Osteoblast (primary cell): ENCODE data around the gene RIMKLB. TPM values are rescaled to one million over a fixed set of nuclear protein-coding genes. Genes with fewer than 3 reads are reported as not detected.

Experiments used
- DNase-seq: peaks from one replicate; pipeline ENCODE4 v3.0.0; 2011; ENCODE audit warnings: low spot score, mixed read lengths; ENCODE audit not compliant: insufficient read length; ENCODE audit errors: missing footprints
- H2AFZ ChIP-seq: 2 replicates; pipeline ENCODE4 v1.6.0; 2011; ENCODE audit warnings: mild to moderate bottlenecking, low read length
- H3K27ac ChIP-seq: 2 replicates; pipeline ENCODE4 v1.5.1; 2011; ENCODE audit warnings: mild to moderate bottlenecking, low read depth, low read length, moderate library complexity
- H3K27me3 ChIP-seq: 2 replicates; pipeline ENCODE4 v1.6.0; 2012; ENCODE audit warnings: mild to moderate bottlenecking, control low read depth, inconsistent platforms, low read length, moderate library complexity; ENCODE audit not compliant: insufficient read depth
- H3K36me3 ChIP-seq: 2 replicates; pipeline ENCODE4 v1.5.1; 2011; ENCODE audit warnings: mild to moderate bottlenecking, low read length, control low read depth, moderate library complexity; ENCODE audit not compliant: insufficient read depth
- H3K4me1 ChIP-seq: 2 replicates; pipeline ENCODE4 v1.5.1; 2011; ENCODE audit warnings: mild to moderate bottlenecking, low read length, control low read depth, moderate library complexity; ENCODE audit not compliant: insufficient read depth
- H3K4me2 ChIP-seq: 2 replicates; pipeline ENCODE4 v1.6.0; 2011; ENCODE audit warnings: mild to moderate bottlenecking, low read length; ENCODE audit not compliant: insufficient read depth
- H3K4me3 ChIP-seq: fragments of 200-600 bp; sonication (generic); 3 replicates; pipeline ENCODE4 v1.5.1; 2012; ENCODE audit warnings: mild to moderate bottlenecking, low read length, inconsistent platforms; ENCODE audit not compliant: insufficient read depth
- H3K79me2 ChIP-seq: 2 replicates; pipeline ENCODE4 v1.6.0; 2012; ENCODE audit warnings: mild to moderate bottlenecking, low read length, control low read depth, inconsistent platforms; ENCODE audit not compliant: insufficient read depth
- H3K9me3 ChIP-seq: 2 replicates; pipeline ENCODE4 v1.5.1; 2011; ENCODE audit warnings: low read depth, low read length, control low read depth
- H4K20me1 ChIP-seq: 2 replicates; pipeline ENCODE4 v1.6.0; 2012; ENCODE audit warnings: mild to moderate bottlenecking, low read length, control low read depth; ENCODE audit not compliant: insufficient read depth
- CTCF ChIP-seq: IDR thresholded peaks from 2 replicates; pipeline ENCODE4 v1.5.1; 2011; ENCODE audit warnings: mild to moderate bottlenecking, low read depth, low read length, moderate library complexity; ENCODE audit errors: extremely low read depth
- total RNA-seq: library from RNA; depleted of rRNA; stranded (reverse); fragments of >200 nt; gene quantifications from 2 replicates; pipeline ENCODE4 v1.2.3, GENCODE V29; 2012

Gene RIMKLB
- 29.8 and 35.5 TPM in 2 replicates for total RNA-seq

GRCh38 chr12:8697476-8698131 lies at the start of gene RIMKLB:
Gene RIMKLB (plus strand): TSS chr12:8697991. CDS start chr12:8713867, 15,876 bp downstream.
- Histone ChIP-seq H4K20me1 (peaks cover 9% of the 10 kb centered on the region), H3K4me3 (peak within 1 kb of the TSS; percentile 92), H3K4me2 (peak within 1 kb of the TSS; percentile 93), H3K4me1 (peaks cover 18% of the 10 kb centered on the region), H3K9me3 (no peaks in the 10 kb centered on the region), H3K27ac (peak within 1 kb of the TSS; percentile 65), H3K27me3 (no peaks in the 10 kb centered on the region), H3K36me3 (peaks cover 5% of the 10 kb centered on the region), H2AFZ (peak within 1 kb of the TSS; percentile 90), H3K79me2 (peaks cover 38% of the 10 kb centered on the region)
- no peak for TF ChIP-seq CTCF
- DNase-seq: peak; percentile 97

GRCh38 chr12:8648576-8649205 lies 49.1 kb upstream of the RIMKLB start:
- Histone ChIP-seq H3K4me2 (no peak overlapping the region), H3K4me1 (no peaks in the 10 kb centered on the region), H3K36me3 (no peaks in the 10 kb centered on the region), H2AFZ (no peak overlapping the region), H3K4me3 (no peak overlapping the region), H3K27ac (no peak overlapping the region), H3K79me2 (no peaks in the 10 kb centered on the region), H3K9me3 (no peaks in the 10 kb centered on the region), H4K20me1 (no peaks in the 10 kb centered on the region), H3K27me3 (no peaks in the 10 kb centered on the region)
- no peak for TF ChIP-seq CTCF
- no peak for DNase-seq

GRCh38 chr12:8655421-8655820 lies 42.4 kb upstream of the RIMKLB start:
- no peak for DNase-seq
- H3K4me3 ChIP-seq: no peak overlapping the region

More at GRCh38 chr12:8655421-8655820, 42.4 kb upstream of the RIMKLB start:
- Histone ChIP-seq H3K27ac (no peak overlapping the region), H4K20me1 (no peaks in the 10 kb centered on the region), H3K4me1 (peaks cover 15% of the 10 kb centered on the region), H3K79me2 (no peaks in the 10 kb centered on the region), H3K4me2 (no peak overlapping the region), H3K27me3 (no peaks in the 10 kb centered on the region), H2AFZ (no peak overlapping the region), H3K9me3 (no peaks in the 10 kb centered on the region), H3K36me3 (no peaks in the 10 kb centered on the region)
- TF ChIP-seq CTCF: no peak
